Keratinocyte (primary cell): ENCODE results near the gene C19orf38.

ENCODE experiments used
- EZH2 ChIP-seq: IDR thresholded peaks from one replicate; pipeline ENCODE4 v1.6.1; 2012; ENCODE audit warnings: inconsistent platforms, mild to moderate bottlenecking, low read length, moderate library complexity
- TF ChIP-seq, protein P1 (sequence below), 3 experiments: IDR thresholded peaks in 1 of 3; conservative IDR thresholded peaks in 1 of 3; optimal IDR thresholded peaks in 1 of 3; 2 replicates in 2 of 3; 3 replicates in 1 of 3; pipeline versions ENCODE3 to v1.5.1; 2011; ENCODE audit warnings: low read length in 3 of 3, mild to moderate bottlenecking in 3 of 3, moderate library complexity in 2 of 3, control low read depth in 1 of 3, inconsistent platforms in 1 of 3; ENCODE audit not compliant: insufficient read depth in 2 of 3; ENCODE audit errors: extremely low read depth in 1 of 3

DNA sequence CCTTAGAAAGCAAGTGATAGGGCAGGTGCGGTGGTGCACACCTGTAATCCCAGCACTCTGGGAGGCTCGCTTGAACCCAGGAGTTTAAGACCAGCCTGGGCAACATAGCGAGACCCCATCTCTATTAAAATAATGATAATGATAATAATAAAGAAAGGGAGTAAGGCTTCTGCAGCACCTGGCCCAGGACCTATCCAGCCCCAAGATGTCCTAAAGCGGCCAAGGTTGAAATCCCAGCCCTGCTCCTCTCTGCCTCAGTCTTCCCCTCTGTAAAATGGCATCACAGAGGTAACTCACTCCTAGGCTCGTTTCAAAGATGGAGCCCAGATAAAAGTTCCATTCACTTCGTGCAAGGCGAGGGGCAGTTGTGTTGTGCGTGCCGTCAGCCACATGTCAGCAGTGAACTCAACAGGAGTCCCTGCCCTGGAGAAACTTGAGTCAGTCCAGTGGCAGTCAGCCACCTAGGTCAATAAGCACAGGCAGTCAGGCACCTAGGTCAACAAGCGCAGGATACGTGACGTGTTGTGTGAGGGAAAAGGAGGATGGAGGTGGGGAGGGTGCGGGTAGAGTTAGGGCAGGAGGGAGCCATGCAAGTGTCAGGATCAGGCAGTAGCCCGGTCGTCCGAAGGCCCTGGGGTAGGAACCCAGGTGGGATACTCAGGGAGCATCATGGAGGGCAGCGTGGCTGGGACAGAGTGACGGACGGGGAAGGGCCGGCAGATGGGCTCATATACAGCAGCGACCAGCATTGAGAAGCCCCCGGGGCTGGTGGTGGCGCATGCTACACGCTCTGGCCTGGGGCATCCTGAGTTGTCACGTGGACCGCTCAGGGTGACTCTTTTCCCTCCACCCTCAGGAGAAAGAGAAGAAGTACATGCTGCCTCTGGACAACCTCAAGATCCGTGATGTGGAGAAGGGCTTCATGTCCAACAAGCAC is 28.8 kb upstream of the C19orf38 start:
- TF ChIP-seq, protein P1, sequence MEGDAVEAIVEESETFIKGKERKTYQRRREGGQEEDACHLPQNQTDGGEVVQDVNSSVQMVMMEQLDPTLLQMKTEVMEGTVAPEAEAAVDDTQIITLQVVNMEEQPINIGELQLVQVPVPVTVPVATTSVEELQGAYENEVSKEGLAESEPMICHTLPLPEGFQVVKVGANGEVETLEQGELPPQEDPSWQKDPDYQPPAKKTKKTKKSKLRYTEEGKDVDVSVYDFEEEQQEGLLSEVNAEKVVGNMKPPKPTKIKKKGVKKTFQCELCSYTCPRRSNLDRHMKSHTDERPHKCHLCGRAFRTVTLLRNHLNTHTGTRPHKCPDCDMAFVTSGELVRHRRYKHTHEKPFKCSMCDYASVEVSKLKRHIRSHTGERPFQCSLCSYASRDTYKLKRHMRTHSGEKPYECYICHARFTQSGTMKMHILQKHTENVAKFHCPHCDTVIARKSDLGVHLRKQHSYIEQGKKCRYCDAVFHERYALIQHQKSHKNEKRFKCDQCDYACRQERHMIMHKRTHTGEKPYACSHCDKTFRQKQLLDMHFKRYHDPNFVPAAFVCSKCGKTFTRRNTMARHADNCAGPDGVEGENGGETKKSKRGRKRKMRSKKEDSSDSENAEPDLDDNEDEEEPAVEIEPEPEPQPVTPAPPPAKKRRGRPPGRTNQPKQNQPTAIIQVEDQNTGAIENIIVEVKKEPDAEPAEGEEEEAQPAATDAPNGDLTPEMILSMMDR (optimal IDR thresholded peaks at IDR 0.05 in 1 of 3, IDR thresholded peaks at IDR 0.05 in 1 of 3, conservative IDR thresholded peaks at IDR 0.05 in 1 of 3; ENCODE audit: extremely low read depth in 1 of 3, insufficient read depth in 2 of 3, low read length in 3 of 3), result no peak
- TF ChIP-seq EZH2, result no peak
